ENCODE results near the gene CLSTN3. TPM values are rescaled to one million over a fixed set of nuclear protein-coding genes. Genes with fewer than 3 reads are reported as not detected.
A peak's percentile ranks its signal among the peaks of the same experiment; 100 is the strongest.

The CLSTN3 gene
- total and polyA plus RNA-seq, 12 donors: 3.7 to 16.8 (median 6.0) TPM

DNA sequence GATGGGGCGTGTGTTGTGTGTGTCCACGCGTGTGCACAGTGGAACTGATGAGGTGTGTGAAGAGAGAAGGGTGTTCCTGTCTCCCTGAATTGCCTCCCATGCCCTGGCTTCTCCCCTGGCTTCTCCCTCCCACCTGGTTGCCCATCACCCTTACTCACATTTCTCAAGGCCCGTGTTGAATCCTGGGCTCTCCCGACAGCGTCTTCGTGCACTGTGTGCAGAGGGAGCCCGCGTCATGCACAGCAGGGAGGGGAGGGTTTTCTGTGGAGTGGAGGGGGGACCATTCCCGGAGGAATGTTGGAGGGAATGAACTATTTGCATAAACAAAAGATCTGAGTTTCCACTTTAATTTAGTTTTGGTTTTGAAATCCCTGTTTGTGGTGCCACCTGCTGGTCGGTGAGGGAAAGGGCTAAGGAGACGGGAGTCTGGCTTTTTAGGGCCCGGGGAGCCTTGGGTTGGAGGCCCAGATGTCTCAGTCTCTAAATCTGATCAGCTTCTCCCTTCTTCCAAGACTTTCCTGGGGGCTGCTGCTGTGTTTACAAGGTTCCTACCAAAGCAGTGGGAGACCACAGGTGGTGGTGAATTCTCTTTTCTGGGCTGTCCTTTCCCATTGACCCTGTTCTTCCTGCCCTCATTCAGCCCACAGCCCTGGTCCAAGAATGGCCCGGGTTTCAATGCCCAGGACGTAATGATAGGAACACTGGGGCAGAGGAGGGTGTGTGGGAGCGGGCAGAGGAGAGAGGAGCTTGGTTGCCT lies 37.8 kb upstream of the CLSTN3 start, which contains the start of gene C1R:
TSS of gene C1R (minus strand) at position 217 of the 757 bp plus-strand sequence. CDS start at position 160, 57 bp downstream.
- Histone ChIP-seq H3K9me3 (no peaks in the 10 kb centered on the region), H3K4me1 (peaks cover 0 to 26% (median 16%) of the 10 kb centered on the region in 9 donors), H3K27ac (peak within 1 kb of the TSS; percentile 46 to 84 (median 79)), H3K36me3 (peaks cover 0 to 35% (median 0%) of the 10 kb centered on the region in 9 donors), H3K4me3 (peak within 1 kb of the TSS; percentile 9 to 67 (median 58)), H3K27me3 (no peaks in the 10 kb centered on the region)
- 15 to 24% methylated on average over 16 of the region's 16 CpGs for WGBS, 2 donors
- TF ChIP-seq, protein P1, sequence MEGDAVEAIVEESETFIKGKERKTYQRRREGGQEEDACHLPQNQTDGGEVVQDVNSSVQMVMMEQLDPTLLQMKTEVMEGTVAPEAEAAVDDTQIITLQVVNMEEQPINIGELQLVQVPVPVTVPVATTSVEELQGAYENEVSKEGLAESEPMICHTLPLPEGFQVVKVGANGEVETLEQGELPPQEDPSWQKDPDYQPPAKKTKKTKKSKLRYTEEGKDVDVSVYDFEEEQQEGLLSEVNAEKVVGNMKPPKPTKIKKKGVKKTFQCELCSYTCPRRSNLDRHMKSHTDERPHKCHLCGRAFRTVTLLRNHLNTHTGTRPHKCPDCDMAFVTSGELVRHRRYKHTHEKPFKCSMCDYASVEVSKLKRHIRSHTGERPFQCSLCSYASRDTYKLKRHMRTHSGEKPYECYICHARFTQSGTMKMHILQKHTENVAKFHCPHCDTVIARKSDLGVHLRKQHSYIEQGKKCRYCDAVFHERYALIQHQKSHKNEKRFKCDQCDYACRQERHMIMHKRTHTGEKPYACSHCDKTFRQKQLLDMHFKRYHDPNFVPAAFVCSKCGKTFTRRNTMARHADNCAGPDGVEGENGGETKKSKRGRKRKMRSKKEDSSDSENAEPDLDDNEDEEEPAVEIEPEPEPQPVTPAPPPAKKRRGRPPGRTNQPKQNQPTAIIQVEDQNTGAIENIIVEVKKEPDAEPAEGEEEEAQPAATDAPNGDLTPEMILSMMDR (IDR thresholded peaks at IDR 0.05): peak; percentile 83 to 94 (median 91)
- DNase-seq (peak; percentile 66 to 77), ATAC-seq (peak; percentile 74 to 88 (median 84))
- intact Hi-C loops (cut with DNase I): loop anchor here in 8 of 10 donors (1.0 to 10.0 kb wide), 9 partner anchors 24 to 170 kb away; partner anchors contain the start of genes C1S (in 8 of the 8), C12orf57 (in 3 of the 8) and RNU7-1 (in 3 of the 8)

DNA sequence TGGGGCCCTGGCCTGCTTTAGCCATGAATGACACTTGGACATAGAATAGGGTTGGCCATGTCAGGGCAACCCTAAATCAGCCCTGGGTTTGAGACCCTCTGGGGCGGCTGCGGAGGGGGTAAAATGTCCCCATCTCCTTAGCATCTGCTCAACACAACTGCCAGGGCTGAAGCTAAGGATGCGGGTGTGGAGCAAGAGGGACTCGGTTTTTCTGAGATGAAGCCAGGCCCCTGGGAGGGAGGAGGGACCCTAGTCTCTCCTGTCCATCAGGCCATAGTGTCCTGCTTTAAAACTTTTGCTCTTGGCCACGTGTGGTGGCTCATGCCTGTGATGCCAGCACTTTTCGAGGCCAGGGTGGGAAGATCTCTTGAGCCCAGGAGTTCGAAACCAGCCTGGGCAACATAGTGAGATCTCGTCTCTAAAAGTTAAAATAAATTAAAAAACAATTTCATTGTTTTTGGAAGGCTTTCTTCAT lies 37.1 kb upstream of the CLSTN3 start:
- TF ChIP-seq, protein P1 (IDR thresholded peaks at IDR 0.05): no peak
- no peaks in the 10 kb centered on the region for H3K27me3 ChIP-seq
- ATAC-seq: no peak
- H3K4me3 ChIP-seq: no peak overlapping the region
- whole genome bisulfite sequencing, 2 donors: 77 to 86% methylated on average over 8 of the region's 8 CpGs
- no peaks in the 10 kb centered on the region for H3K9me3 ChIP-seq
- peaks cover 0 to 35% (median 0%) of the 10 kb centered on the region in 9 donors for H3K36me3 ChIP-seq
- peaks cover 0 to 26% (median 16%) of the 10 kb centered on the region in 9 donors for H3K4me1 ChIP-seq
- intact Hi-C loops (cut with DNase I): loop anchor here in 8 of 10 donors (1.0 to 10.0 kb wide), 9 partner anchors 24 to 171 kb away; partner anchors contain the start of genes C1S (in 8 of the 8), C12orf57 (in 3 of the 8) and RNU7-1 (in 3 of the 8)
- peak overlapping the region in 8 of 10 donors; percentile 71 to 84 (median 80) for H3K27ac ChIP-seq
- DNase-seq: no peak

DNA sequence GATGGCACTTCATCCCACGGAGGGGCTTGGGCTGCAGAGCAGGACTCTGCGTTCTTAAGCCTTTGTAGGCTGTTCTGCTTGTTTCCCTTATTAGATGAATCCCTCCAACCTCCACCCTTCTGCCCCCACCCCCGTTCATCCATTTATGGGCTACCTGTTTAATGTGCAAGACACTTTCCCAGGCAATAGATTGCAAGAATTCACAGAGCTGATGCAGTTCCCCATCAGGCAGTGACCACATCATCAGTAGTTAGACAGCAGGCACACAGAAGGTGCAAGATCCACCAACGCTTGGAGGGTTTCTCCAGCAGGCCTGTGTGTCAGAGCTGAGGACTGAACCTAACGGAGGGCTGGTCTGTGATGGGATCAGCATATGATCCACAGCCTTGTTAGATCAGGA lies 36.7 kb upstream of the CLSTN3 start:
- WGBS, 2 donors: 74 to 78% methylated on average over 5 of the region's 5 CpGs
- ATAC-seq: no peak
- peaks cover 0 to 26% (median 16%) of the 10 kb centered on the region in 9 donors for H3K4me1 ChIP-seq

More for the DNA sequence above, 36.7 kb upstream of the CLSTN3 start:
- Histone ChIP-seq H3K27me3 (no peaks in the 10 kb centered on the region), H3K27ac (no peak overlapping the region), H3K4me3 (no peak overlapping the region), H3K36me3 (peaks cover 0 to 35% (median 2%) of the 10 kb centered on the region in 9 donors), H3K9me3 (no peaks in the 10 kb centered on the region)
- TF ChIP-seq, protein P1 (IDR thresholded peaks at IDR 0.05): no peak
- DNase-seq: no peak
- intact Hi-C loops (cut with DNase I): loop anchor here in 8 of 10 donors (2.0 to 10.0 kb wide), 8 partner anchors 25 to 171 kb away; partner anchors contain the start of genes C1S (in 4 of the 8), C12orf57 (in 3 of the 8) and RNU7-1 (in 3 of the 8)

All from heart right ventricle (tissue), 16 donors.